Measurements from ENCODE around the gene C2CD3. TPM values are rescaled to one million over a fixed set of nuclear protein-coding genes. Genes with fewer than 3 reads are reported as not detected.

Gene C2CD3
- total and polyA plus RNA-seq, 2 donors (not counting 1 experiment from before 2014, with no cell fraction given): 5.8 to 8.3 TPM

GRCh38 chr11:74008373-74009229 lies 162.2 kb downstream of the C2CD3 start, which contains the start of gene UCP3:
UCP3 (minus strand) TSS chr11:74009085; CDS start chr11:74007042, 2,043 bp downstream.
- Histone ChIP-seq H4K20me1 (ENCODE audit: control insufficient read depth, extremely low read depth, insufficient read depth, low read length) (no peaks in the 10 kb centered on the region), H3K4me2 (ENCODE audit: extremely low read depth, insufficient read depth, low read length) (no peak within 1 kb of the TSS), H3K4me3 (replicated peaks in 1 of 4; ENCODE audit: control extremely low read depth in 1 of 4, insufficient read depth in 1 of 4, low read depth in 3 of 4, low read length in 4 of 4) (no peak within 1 kb of the TSS), H3K27me3 (ENCODE audit: control insufficient read depth, insufficient read depth, low read length) (no peaks in the 10 kb centered on the region), H2AFZ (ENCODE audit: low read length) (no peak within 1 kb of the TSS), H3K27ac (ENCODE audit: insufficient read depth, low read length) (no peak within 1 kb of the TSS), H3K36me3 (ENCODE audit: control insufficient read depth, insufficient read depth, low read length) (no peaks in the 10 kb centered on the region), H3K9me3 (ENCODE audit: control insufficient read depth, insufficient read depth, low read depth, low read length) (no peaks in the 10 kb centered on the region), H3K4me1 (ENCODE audit: control insufficient read depth, extremely low read depth, insufficient read depth, low read length) (no peaks in the 10 kb centered on the region), H3K9ac (ENCODE audit: insufficient read depth, low read length) (no peak within 1 kb of the TSS), H3K79me2 (ENCODE audit: control insufficient read depth, insufficient read depth, low read length) (no peaks in the 10 kb centered on the region)
- DNase-seq (ENCODE audit: low read depth in 2 of 2): no peak
- no peak for TF ChIP-seq CTCF (conservative IDR thresholded peaks at IDR 0.05 in 1 of 2, IDR thresholded peaks at IDR 0.05 in 1 of 2; ENCODE audit: low read depth in 1 of 2, low read length in 2 of 2)
- no peak for TF ChIP-seq EZH2 (IDR thresholded peaks at IDR 0.05; ENCODE audit: low read length, missing control alignments)

- TF ChIP-seq EZH2 (IDR thresholded peaks at IDR 0.05; ENCODE audit: low read length, missing control alignments): no peak
- TF ChIP-seq CTCF (conservative IDR thresholded peaks at IDR 0.05 in 1 of 2, IDR thresholded peaks at IDR 0.05 in 1 of 2; ENCODE audit: low read depth in 1 of 2, low read length in 2 of 2): no peak
- Histone ChIP-seq H3K4me1 (ENCODE audit: control insufficient read depth, extremely low read depth, insufficient read depth, low read length) (no peaks in the 10 kb centered on the region), H3K9me3 (ENCODE audit: control insufficient read depth, insufficient read depth, low read depth, low read length) (no peaks in the 10 kb centered on the region), H3K27me3 (ENCODE audit: control insufficient read depth, insufficient read depth, low read length) (no peaks in the 10 kb centered on the region), H3K36me3 (ENCODE audit: control insufficient read depth, insufficient read depth, low read length) (no peaks in the 10 kb centered on the region), H2AFZ (ENCODE audit: low read length) (no peak overlapping the region), H3K79me2 (ENCODE audit: control insufficient read depth, insufficient read depth, low read length) (no peaks in the 10 kb centered on the region), H3K4me3 (replicated peaks in 1 of 4; ENCODE audit: control extremely low read depth in 1 of 4, insufficient read depth in 1 of 4, low read depth in 3 of 4, low read length in 4 of 4) (no peak overlapping the region), H4K20me1 (ENCODE audit: control insufficient read depth, extremely low read depth, insufficient read depth, low read length) (no peaks in the 10 kb centered on the region), H3K4me2 (ENCODE audit: extremely low read depth, insufficient read depth, low read length) (no peak overlapping the region), H3K9ac (ENCODE audit: insufficient read depth, low read length) (no peak overlapping the region), H3K27ac (ENCODE audit: insufficient read depth, low read length) (no peak overlapping the region)
- DNase-seq (ENCODE audit: low read depth in 2 of 2): no peak
Observed at GRCh38 chr11:74007691-74008372, 163.0 kb downstream of the C2CD3 start.

GRCh38 chr11:74006743-74007304 lies 164.0 kb downstream of the C2CD3 start:
- H3K4me3 ChIP-seq (replicated peaks in 1 of 4; ENCODE audit: control extremely low read depth in 1 of 4, insufficient read depth in 1 of 4, low read depth in 3 of 4, low read length in 4 of 4): no peak overlapping the region
- H3K4me2 ChIP-seq (ENCODE audit: extremely low read depth, insufficient read depth, low read length): no peak overlapping the region
- no peaks in the 10 kb centered on the region for H3K4me1 ChIP-seq (ENCODE audit: control insufficient read depth, extremely low read depth, insufficient read depth, low read length)
- H3K79me2 ChIP-seq (ENCODE audit: control insufficient read depth, insufficient read depth, low read length): no peaks in the 10 kb centered on the region
- H4K20me1 ChIP-seq (ENCODE audit: control insufficient read depth, extremely low read depth, insufficient read depth, low read length): no peaks in the 10 kb centered on the region
- H3K36me3 ChIP-seq (ENCODE audit: control insufficient read depth, insufficient read depth, low read length): no peaks in the 10 kb centered on the region
- TF ChIP-seq EZH2 (IDR thresholded peaks at IDR 0.05; ENCODE audit: low read length, missing control alignments): no peak
- TF ChIP-seq CTCF (conservative IDR thresholded peaks at IDR 0.05 in 1 of 2, IDR thresholded peaks at IDR 0.05 in 1 of 2; ENCODE audit: low read depth in 1 of 2, low read length in 2 of 2): no peak
- no peak overlapping the region for H3K27ac ChIP-seq (ENCODE audit: insufficient read depth, low read length)
- DNase-seq (ENCODE audit: low read depth in 2 of 2): no peak
- H3K9me3 ChIP-seq (ENCODE audit: control insufficient read depth, insufficient read depth, low read depth, low read length): no peaks in the 10 kb centered on the region
- no peaks in the 10 kb centered on the region for H3K27me3 ChIP-seq (ENCODE audit: control insufficient read depth, insufficient read depth, low read length)
- H3K9ac ChIP-seq (ENCODE audit: insufficient read depth, low read length): no peak overlapping the region
- H2AFZ ChIP-seq (ENCODE audit: low read length): no peak overlapping the region
